ENCODE measurements around the gene GMNC.

Gene GMNC

DNA sequence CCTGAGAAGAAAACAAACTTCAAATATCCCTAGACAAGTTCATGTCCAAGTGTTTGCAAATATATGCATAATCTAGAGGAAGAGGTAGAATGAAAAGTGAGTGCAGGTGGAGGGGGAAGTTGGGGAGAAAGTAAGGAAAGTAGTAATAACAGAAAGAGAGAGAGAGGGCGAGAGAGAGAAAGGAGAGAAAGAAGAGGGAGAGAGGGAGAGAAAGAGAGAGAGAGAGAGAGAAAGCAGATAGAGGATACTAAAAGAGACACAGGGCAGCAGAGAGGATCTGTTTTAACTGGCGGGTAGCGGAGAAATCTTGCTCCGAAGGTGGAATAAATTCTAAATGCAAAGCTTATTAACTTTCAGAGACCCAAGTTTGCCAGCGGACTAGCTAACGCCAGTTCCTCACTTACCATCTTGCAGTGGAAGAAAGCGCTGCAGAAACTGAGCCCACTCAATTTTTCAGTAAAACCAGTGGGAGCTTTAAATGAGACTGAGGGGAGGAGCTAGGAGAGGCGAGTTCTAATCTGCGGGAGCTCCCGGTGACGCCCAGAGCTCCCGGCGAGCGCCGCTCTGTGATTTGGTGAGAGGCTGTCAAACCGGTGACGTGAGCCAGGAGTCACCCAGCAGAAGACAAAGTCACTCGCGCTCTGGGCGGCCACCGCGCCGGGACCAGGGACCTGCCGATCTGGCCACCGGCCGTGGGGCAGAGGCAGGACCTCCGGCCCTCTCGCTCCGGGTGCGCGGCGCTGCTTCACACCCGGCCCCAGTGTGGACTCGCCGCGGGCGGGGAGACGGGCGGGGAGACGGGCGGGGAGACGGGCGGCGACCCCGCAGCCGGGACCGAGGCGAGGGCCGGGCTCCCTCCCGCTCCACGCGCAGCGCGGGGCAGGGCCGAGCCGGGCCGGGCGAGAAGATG, at the start of gene GMNC:
Gene GMNC, minus strand, starts transcription at position 486 of the 910 bp plus-strand sequence. Its CDS starts 79 bp downstream, at position 407.
- Histone ChIP-seq H3K9ac (ENCODE audit: low read depth, low read length) (no peak within 1 kb of the TSS), H3K27ac (ENCODE audit: low read depth, low read length) (no peak within 1 kb of the TSS), H3K9me3 (ENCODE audit: control insufficient read depth, insufficient read depth, low read length) (no peaks in the 10 kb centered on the region), H3K36me3 (ENCODE audit: control insufficient read depth, insufficient read depth, low read length) (no peaks in the 10 kb centered on the region), H3K27me3 (ENCODE audit: control insufficient read depth, insufficient read depth, low read length) (peaks cover 50% of the 10 kb centered on the region), H3K4me1 (ENCODE audit: control insufficient read depth, insufficient read depth, low read length) (peaks cover 10% of the 10 kb centered on the region; the same call in 1 of the 2 replicates), H3K4me3 (ENCODE audit: low read depth, low read length) (peak within 1 kb of the TSS; percentile 88)

GRCh38 chr3:190911382-190911781, 48.9 kb upstream of the GMNC start:
- H3K36me3 ChIP-seq (ENCODE audit: control insufficient read depth, insufficient read depth, low read length) = no peaks in the 10 kb centered on the region
- H3K4me1 ChIP-seq (ENCODE audit: control insufficient read depth, insufficient read depth, low read length) = peaks cover 4% of the 10 kb centered on the region
- H3K9me3 ChIP-seq (ENCODE audit: control insufficient read depth, insufficient read depth, low read length) = no peaks in the 10 kb centered on the region
- no peaks in the 10 kb centered on the region for H3K27me3 ChIP-seq (ENCODE audit: control insufficient read depth, insufficient read depth, low read length)
- peak overlapping the region; percentile 44 for H3K27ac ChIP-seq (ENCODE audit: low read depth, low read length)
- no peak overlapping the region for H3K9ac ChIP-seq (ENCODE audit: low read depth, low read length)
- no peak overlapping the region for H3K4me3 ChIP-seq (ENCODE audit: low read depth, low read length)

DNA sequence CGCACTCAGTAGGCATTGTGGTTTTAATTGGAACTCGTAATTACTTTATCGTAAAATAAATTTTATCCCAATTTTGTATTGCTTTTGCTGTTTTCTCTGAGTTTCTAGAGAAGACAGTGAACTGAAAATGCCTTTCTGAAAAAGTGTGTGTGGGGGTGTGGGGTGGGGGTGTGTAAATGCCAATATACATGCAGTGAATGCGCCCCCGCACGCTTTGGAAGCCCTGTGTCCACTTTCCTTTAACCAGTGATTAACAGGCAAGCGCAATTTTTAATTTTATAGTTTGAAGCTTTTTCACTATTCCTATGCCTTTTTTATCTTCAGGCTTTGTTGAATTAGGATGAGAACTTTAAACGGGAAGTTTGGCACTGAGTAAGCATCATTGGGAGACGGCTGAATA, 47.4 kb upstream of the GMNC start:
- Histone ChIP-seq H3K9ac (ENCODE audit: low read depth, low read length) (no peak overlapping the region), H3K36me3 (ENCODE audit: control insufficient read depth, insufficient read depth, low read length) (no peaks in the 10 kb centered on the region), H3K4me1 (ENCODE audit: control insufficient read depth, insufficient read depth, low read length) (peaks cover 4% of the 10 kb centered on the region)

GRCh38 chr3:190903156-190903555, 40.7 kb upstream of the GMNC start:
- Histone ChIP-seq H3K4me3 (ENCODE audit: low read depth, low read length) (no peak overlapping the region), H3K4me1 (ENCODE audit: control insufficient read depth, insufficient read depth, low read length) (no peaks in the 10 kb centered on the region)

More for the DNA sequence above, 47.4 kb upstream of the GMNC start:
- Histone ChIP-seq H3K27me3 (ENCODE audit: control insufficient read depth, insufficient read depth, low read length) (no peaks in the 10 kb centered on the region), H3K4me3 (ENCODE audit: low read depth, low read length) (no peak overlapping the region), H3K9me3 (ENCODE audit: control insufficient read depth, insufficient read depth, low read length) (peaks cover 6% of the 10 kb centered on the region), H3K27ac (ENCODE audit: low read depth, low read length) (no peak overlapping the region)

GRCh38 chr3:190902292-190902691, 39.8 kb upstream of the GMNC start:
- H3K4me3 ChIP-seq (ENCODE audit: low read depth, low read length) = no peak overlapping the region
- H3K4me1 ChIP-seq (ENCODE audit: control insufficient read depth, insufficient read depth, low read length) = no peaks in the 10 kb centered on the region
- peaks cover 10% of the 10 kb centered on the region for H3K9me3 ChIP-seq (ENCODE audit: control insufficient read depth, insufficient read depth, low read length)
- H3K27me3 ChIP-seq (ENCODE audit: control insufficient read depth, insufficient read depth, low read length) = no peaks in the 10 kb centered on the region
- no peaks in the 10 kb centered on the region for H3K36me3 ChIP-seq (ENCODE audit: control insufficient read depth, insufficient read depth, low read length)
- H3K9ac ChIP-seq (ENCODE audit: low read depth, low read length) = no peak overlapping the region
- no peak overlapping the region for H3K27ac ChIP-seq (ENCODE audit: low read depth, low read length)

More at GRCh38 chr3:190903156-190903555, 40.7 kb upstream of the GMNC start:
- H3K9me3 ChIP-seq (ENCODE audit: control insufficient read depth, insufficient read depth, low read length) = peaks cover 10% of the 10 kb centered on the region
- H3K27ac ChIP-seq (ENCODE audit: low read depth, low read length) = no peak overlapping the region
- no peaks in the 10 kb centered on the region for H3K36me3 ChIP-seq (ENCODE audit: control insufficient read depth, insufficient read depth, low read length)
- H3K27me3 ChIP-seq (ENCODE audit: control insufficient read depth, insufficient read depth, low read length) = no peaks in the 10 kb centered on the region
- H3K9ac ChIP-seq (ENCODE audit: low read depth, low read length) = no peak overlapping the region

DNA sequence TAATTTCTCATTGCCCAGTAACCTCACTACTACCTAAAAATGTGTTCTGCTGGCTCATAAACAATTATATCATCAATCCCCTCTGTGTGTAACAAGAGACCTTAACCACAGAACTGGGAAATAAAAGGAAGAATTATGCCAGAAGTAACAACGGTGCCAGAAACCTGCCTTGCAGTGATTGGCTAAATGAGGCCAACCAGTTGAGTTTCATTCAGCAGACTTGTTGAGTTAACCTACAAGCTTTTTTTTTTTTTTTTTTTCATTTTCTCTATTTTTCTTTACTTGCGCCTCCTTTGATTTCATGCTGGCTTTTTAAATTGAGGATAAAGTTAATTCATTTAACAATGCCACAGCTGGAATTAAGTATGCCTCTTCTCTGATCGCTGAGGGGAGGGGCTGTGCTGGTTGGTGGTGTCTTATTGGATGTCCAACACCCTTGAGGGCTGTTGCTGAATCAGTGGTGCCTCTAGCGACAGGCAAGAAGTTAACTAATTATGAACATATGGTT, 30.0 kb upstream of the GMNC start:
- Histone ChIP-seq H3K4me1 (ENCODE audit: control insufficient read depth, insufficient read depth, low read length) (no peaks in the 10 kb centered on the region), H3K9me3 (ENCODE audit: control insufficient read depth, insufficient read depth, low read length) (peaks cover 9% of the 10 kb centered on the region; the same call in 1 of the 2 replicates), H3K27ac (ENCODE audit: low read depth, low read length) (no peak overlapping the region), H3K4me3 (ENCODE audit: low read depth, low read length) (no peak overlapping the region), H3K27me3 (ENCODE audit: control insufficient read depth, insufficient read depth, low read length) (no peaks in the 10 kb centered on the region), H3K36me3 (ENCODE audit: control insufficient read depth, insufficient read depth, low read length) (no peaks in the 10 kb centered on the region), H3K9ac (ENCODE audit: low read depth, low read length) (no peak overlapping the region)

GRCh38 chr3:190886945-190887344, 24.5 kb upstream of the GMNC start:
- no peak overlapping the region for H3K9ac ChIP-seq (ENCODE audit: low read depth, low read length)
- no peaks in the 10 kb centered on the region for H3K4me1 ChIP-seq (ENCODE audit: control insufficient read depth, insufficient read depth, low read length)
- H3K4me3 ChIP-seq (ENCODE audit: low read depth, low read length) = no peak overlapping the region
- no peak overlapping the region for H3K27ac ChIP-seq (ENCODE audit: low read depth, low read length)
- no peaks in the 10 kb centered on the region for H3K36me3 ChIP-seq (ENCODE audit: control insufficient read depth, insufficient read depth, low read length)
- H3K9me3 ChIP-seq (ENCODE audit: control insufficient read depth, insufficient read depth, low read length) = no peaks in the 10 kb centered on the region
- H3K27me3 ChIP-seq (ENCODE audit: control insufficient read depth, insufficient read depth, low read length) = no peaks in the 10 kb centered on the region

GRCh38 chr3:190883973-190884832, 21.7 kb upstream of the GMNC start:
- Histone ChIP-seq H3K27me3 (ENCODE audit: control insufficient read depth, insufficient read depth, low read length) (no peaks in the 10 kb centered on the region), H3K9ac (ENCODE audit: low read depth, low read length) (no peak overlapping the region), H3K9me3 (ENCODE audit: control insufficient read depth, insufficient read depth, low read length) (no peaks in the 10 kb centered on the region), H3K4me1 (ENCODE audit: control insufficient read depth, insufficient read depth, low read length) (no peaks in the 10 kb centered on the region), H3K36me3 (ENCODE audit: control insufficient read depth, insufficient read depth, low read length) (no peaks in the 10 kb centered on the region), H3K4me3 (ENCODE audit: low read depth, low read length) (no peak overlapping the region), H3K27ac (ENCODE audit: low read depth, low read length) (no peak overlapping the region)

DNA sequence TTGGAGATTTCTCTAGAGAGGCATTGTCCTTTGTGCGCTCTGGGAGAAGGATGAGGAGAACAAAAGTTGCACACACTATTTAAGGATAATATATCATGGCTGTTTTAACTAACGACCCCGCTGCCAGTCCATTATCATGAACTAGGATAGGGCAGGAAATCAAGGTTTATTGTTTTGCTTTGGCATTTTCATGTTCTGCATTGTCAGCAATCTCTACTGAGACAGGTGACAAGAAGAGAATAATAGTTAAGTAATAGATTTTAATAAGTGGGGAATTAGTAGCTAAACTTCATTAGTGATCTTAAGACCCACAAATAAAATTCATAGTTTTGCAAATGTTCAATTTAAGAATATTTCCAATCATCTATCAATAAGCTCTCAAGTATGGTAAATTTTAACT, 20.6 kb upstream of the GMNC start:
- H3K27me3 ChIP-seq (ENCODE audit: control insufficient read depth, insufficient read depth, low read length) = no peaks in the 10 kb centered on the region
- no peak overlapping the region for H3K4me3 ChIP-seq (ENCODE audit: low read depth, low read length)
- H3K4me1 ChIP-seq (ENCODE audit: control insufficient read depth, insufficient read depth, low read length) = no peaks in the 10 kb centered on the region
- no peaks in the 10 kb centered on the region for H3K9me3 ChIP-seq (ENCODE audit: control insufficient read depth, insufficient read depth, low read length)
- no peak overlapping the region for H3K9ac ChIP-seq (ENCODE audit: low read depth, low read length)
- no peaks in the 10 kb centered on the region for H3K36me3 ChIP-seq (ENCODE audit: control insufficient read depth, insufficient read depth, low read length)
- H3K27ac ChIP-seq (ENCODE audit: low read depth, low read length) = no peak overlapping the region

- Histone ChIP-seq H3K9ac (ENCODE audit: low read depth, low read length) (no peak overlapping the region), H3K4me3 (ENCODE audit: low read depth, low read length) (no peak overlapping the region), H3K27ac (ENCODE audit: low read depth, low read length) (no peak overlapping the region), H3K9me3 (ENCODE audit: control insufficient read depth, insufficient read depth, low read length) (no peaks in the 10 kb centered on the region), H3K27me3 (ENCODE audit: control insufficient read depth, insufficient read depth, low read length) (no peaks in the 10 kb centered on the region), H3K36me3 (ENCODE audit: control insufficient read depth, insufficient read depth, low read length) (no peaks in the 10 kb centered on the region), H3K4me1 (ENCODE audit: control insufficient read depth, insufficient read depth, low read length) (no peaks in the 10 kb centered on the region)
Measured at GRCh38 chr3:190877925-190878324, 15.4 kb upstream of the GMNC start.
